Thoracic aorta (tissue), 2 donors: ENCODE data around the gene SMIM3. TPM values are rescaled to one million over a fixed set of nuclear protein-coding genes. Genes with fewer than 3 reads are reported as not detected.

ENCODE experiments used
- ATAC-seq: fragments of 150-250 bp; one replicate; pipeline ENCODE4 v1.8.0; 2017; ENCODE audit warnings: low read depth; ENCODE audit not compliant: insufficient number of reproducible peaks, low FRiP score
- DNase-seq: peaks from one replicate; pipeline ENCODE4 v3.0.0-alpha.2; 2020; ENCODE audit warnings: low spot score
- H3K27ac ChIP-seq, 2 donors: fragments of 200-600 bp; sonication (generic); 1 replicate in 1 of 2; 2 replicates in 1 of 2; pipeline ENCODE4 v1.5.1; 2016; ENCODE audit warnings: mild to moderate bottlenecking in 2 of 2, moderate library complexity in 2 of 2
- H3K27me3 ChIP-seq: fragments of 200-600 bp; sonication (generic); replicated peaks from 2 replicates; pipeline ENCODE4 v1.6.0; 2016; ENCODE audit warnings: mild to moderate bottlenecking; ENCODE audit not compliant: insufficient read depth
- H3K36me3 ChIP-seq: fragments of 200-600 bp; sonication (generic); one replicate; pipeline ENCODE4 v1.5.1; 2016
- H3K4me1 ChIP-seq, 2 donors: fragments of 200-600 bp; sonication (generic); 1 replicate in 1 of 2; 2 replicates in 1 of 2; pipeline versions ENCODE4 v1.5.1 to v1.6.0; 2016; ENCODE audit warnings: low read depth in 2 of 2, mild to moderate bottlenecking in 1 of 2; ENCODE audit not compliant: control insufficient read depth in 1 of 2
- H3K4me3 ChIP-seq: fragments of 200-600 bp; sonication (generic); 2 replicates; pipeline ENCODE4 v1.5.1; 2016; ENCODE audit warnings: mild to moderate bottlenecking
- H3K9me3 ChIP-seq: fragments of 200-600 bp; sonication (generic); 2 replicates; pipeline ENCODE4 v1.5.1; 2016
- CTCF ChIP-seq: fragments of 200-600 bp; sonication (generic); IDR thresholded peaks from one replicate; pipeline ENCODE4 v1.5.1; 2019; ENCODE audit warnings: antibody characterized with exemption
- total RNA-seq, 2 donors: library from RNA; depleted of rRNA; stranded (reverse); fragments of >200 nt; gene quantifications; one replicate each; pipeline versions ENCODE4 v1.1.0 to v1.2.3, GENCODE V29; 2016

The SMIM3 gene
- total RNA-seq, 2 donors from 2014 or later, result 28.4 to 46.4 TPM

- no peak for ATAC-seq
- no peak for DNase-seq
- H3K36me3 ChIP-seq, result peaks cover 16% of the 10 kb centered on the region
- no peak overlapping the region for H3K27ac ChIP-seq
- no peak for TF ChIP-seq CTCF
- H3K27me3 ChIP-seq, result no peaks in the 10 kb centered on the region
- H3K9me3 ChIP-seq, result no peaks in the 10 kb centered on the region
- peaks cover 0 to 20% of the 10 kb centered on the region in 2 donors for H3K4me1 ChIP-seq
- H3K4me3 ChIP-seq, result no peak overlapping the region
Measured at GRCh38 chr5:150797384-150797783, 18.8 kb downstream of the SMIM3 start.

- H3K4me1 ChIP-seq, result peaks cover 0 to 8% of the 10 kb centered on the region in 2 donors
- no peaks in the 10 kb centered on the region for H3K9me3 ChIP-seq
- ATAC-seq (peak; percentile 72), DNase-seq (no peak)
- peak overlapping the region; percentile 69 for H3K4me3 ChIP-seq
- TF ChIP-seq CTCF, result peak; percentile 35
- H3K36me3 ChIP-seq, result peaks cover 6% of the 10 kb centered on the region
- H3K27me3 ChIP-seq, result no peaks in the 10 kb centered on the region
- H3K27ac ChIP-seq, result peak overlapping the region; percentile 62 to 71
Measured at GRCh38 chr5:150801117-150801927, 22.8 kb downstream of the SMIM3 start.

- H3K4me1 ChIP-seq, result peaks cover 0 to 8% of the 10 kb centered on the region in 2 donors
- ATAC-seq (no peak), DNase-seq (no peak)
- no peaks in the 10 kb centered on the region for H3K36me3 ChIP-seq
- H3K9me3 ChIP-seq, result no peaks in the 10 kb centered on the region
- H3K27ac ChIP-seq, result no peak overlapping the region
- H3K27me3 ChIP-seq, result no peaks in the 10 kb centered on the region
- no peak overlapping the region for H3K4me3 ChIP-seq
- TF ChIP-seq CTCF, result no peak
Measured at GRCh38 chr5:150804388-150804787, 25.8 kb downstream of the SMIM3 start.

- no peaks in the 10 kb centered on the region for H3K9me3 ChIP-seq
- ATAC-seq, result no peak
Measured at GRCh38 chr5:150809363-150809762, 30.8 kb downstream of the SMIM3 start.

GRCh38 chr5:150815010-150815409 lies 36.5 kb downstream of the SMIM3 start:
- H3K27ac ChIP-seq, result no peak overlapping the region
- ATAC-seq (no peak), DNase-seq (no peak)
- no peak overlapping the region for H3K4me3 ChIP-seq
- no peak for TF ChIP-seq CTCF
- H3K9me3 ChIP-seq, result no peaks in the 10 kb centered on the region
- no peaks in the 10 kb centered on the region for H3K36me3 ChIP-seq
- H3K4me1 ChIP-seq, result no peaks in the 10 kb centered on the region
- H3K27me3 ChIP-seq, result no peaks in the 10 kb centered on the region

More at GRCh38 chr5:150809363-150809762, 30.8 kb downstream of the SMIM3 start:
- H3K27ac ChIP-seq, result no peak overlapping the region
- H3K4me1 ChIP-seq, result no peaks in the 10 kb centered on the region
- H3K27me3 ChIP-seq, result no peaks in the 10 kb centered on the region
- no peak overlapping the region for H3K4me3 ChIP-seq
- TF ChIP-seq CTCF, result no peak
- no peak for DNase-seq
- no peaks in the 10 kb centered on the region for H3K36me3 ChIP-seq
